DOHH2 (cell line): ENCODE measurements around the gene MLLT10.

Source experiments
- CTCF ChIP-seq: fragments of 200-600 bp; sonication (generic); IDR thresholded peaks from one replicate; pipeline ENCODE4 v1.5.1; 2014; ENCODE audit warnings: antibody characterized with exemption, mild to moderate bottlenecking, low read depth, low read length; ENCODE audit not compliant: poor library complexity, severe bottlenecking
- EZH2phosphoT487 ChIP-seq: fragments of 200-600 bp; sonication (generic); IDR thresholded peaks from 2 replicates; pipeline ENCODE4 v1.6.1; 2017; ENCODE audit warnings: borderline replicate concordance, mild to moderate bottlenecking, antibody characterized with exemption, low read length, moderate library complexity, mixed read lengths

GRCh38 chr10:21649454-21649872 is 115.4 kb downstream of the MLLT10 start:
- TF ChIP-seq CTCF: no peak
- TF ChIP-seq EZH2phosphoT487: no peak
